IPS-18a (cell line): Measurements from ENCODE around the gene SYNPO2.
"Not testable (repeated sequence)": the region's sequence is repeated elsewhere in the genome, so short reads cannot be mapped to it uniquely, and the experiment has no call there.

Experiments used
- H3K27ac ChIP-seq: one replicate; pipeline ENCODE4 v1.5.1; 2013; ENCODE audit warnings: low read length
- H3K27me3 ChIP-seq: one replicate; pipeline ENCODE4 v1.6.1; 2013; ENCODE audit warnings: mild to moderate bottlenecking, low read length; ENCODE audit not compliant: control insufficient read depth, insufficient read depth
- H3K36me3 ChIP-seq: one replicate; pipeline ENCODE4 v1.6.1; 2013; ENCODE audit warnings: low read depth, low read length; ENCODE audit not compliant: control insufficient read depth
- H3K4me1 ChIP-seq: one replicate; pipeline ENCODE4 v1.6.1; 2013; ENCODE audit warnings: low read depth, low read length; ENCODE audit not compliant: control insufficient read depth
- H3K4me3 ChIP-seq: one replicate; pipeline ENCODE4 v1.5.1; 2013; ENCODE audit warnings: low read length
- H3K9ac ChIP-seq: one replicate; pipeline ENCODE4 v1.6.1; 2013; ENCODE audit warnings: mild to moderate bottlenecking, low read length, moderate library complexity
- H3K9me3 ChIP-seq: one replicate; pipeline ENCODE4 v1.6.1; 2013; ENCODE audit warnings: low read depth, low read length; ENCODE audit not compliant: control insufficient read depth

Gene SYNPO2

DNA sequence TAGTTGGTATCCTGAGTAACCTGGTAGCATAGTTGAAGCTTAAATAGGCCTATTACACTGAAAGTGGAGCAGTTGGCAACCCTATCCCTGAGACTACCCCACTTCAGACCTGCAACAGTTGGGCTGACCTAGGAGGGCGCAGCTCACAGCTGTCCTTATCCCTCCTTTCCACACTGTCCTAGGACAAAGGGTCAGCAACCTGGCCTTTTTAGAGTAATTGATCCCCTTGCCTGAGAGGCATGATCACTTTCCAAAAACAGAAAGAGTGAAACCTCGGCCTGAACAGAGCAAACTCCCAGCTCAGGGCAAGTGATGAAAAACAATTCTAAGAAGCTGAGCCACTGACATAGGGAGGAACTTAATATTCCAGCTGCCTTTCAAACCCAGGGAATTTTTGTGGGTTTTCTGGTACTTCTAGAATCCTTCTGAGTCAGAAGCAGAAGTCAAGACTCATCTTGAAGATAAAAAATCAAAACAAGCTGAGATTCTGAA is 152.1 kb downstream of the SYNPO2 start:
- Histone ChIP-seq H3K9me3 (no peaks in the 10 kb centered on the region), H3K36me3 (no peaks in the 10 kb centered on the region), H3K9ac (no peak overlapping the region), H3K27ac (no peak overlapping the region), H3K4me3 (no peak overlapping the region), H3K27me3 (peaks cover 7% of the 10 kb centered on the region), H3K4me1 (peaks cover 32% of the 10 kb centered on the region)

DNA sequence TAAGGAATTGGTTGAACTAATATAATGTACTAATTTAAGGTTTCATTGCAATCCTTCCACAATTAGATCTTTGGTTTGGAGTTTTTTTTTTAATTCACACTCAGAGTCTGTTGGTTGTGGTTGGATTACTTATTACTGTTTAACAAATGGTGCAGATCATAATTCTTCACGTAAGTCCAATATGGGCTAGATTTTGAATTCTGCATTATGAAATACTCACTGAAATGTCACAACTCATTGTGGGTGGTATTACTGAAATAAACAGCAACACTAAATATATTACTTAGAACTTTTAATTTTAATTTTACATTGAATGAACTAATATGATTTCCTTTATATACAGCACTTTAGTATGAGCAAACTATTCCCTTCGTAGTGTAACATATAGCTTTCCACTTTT is 152.7 kb downstream of the SYNPO2 start:
- no peaks in the 10 kb centered on the region for H3K9me3 ChIP-seq
- no peaks in the 10 kb centered on the region for H3K36me3 ChIP-seq
- H3K27me3 ChIP-seq: peaks cover 7% of the 10 kb centered on the region
- H3K4me3 ChIP-seq: no peak overlapping the region
- H3K4me1 ChIP-seq: peaks cover 32% of the 10 kb centered on the region
- no peak overlapping the region for H3K27ac ChIP-seq
- H3K9ac ChIP-seq: no peak overlapping the region

DNA sequence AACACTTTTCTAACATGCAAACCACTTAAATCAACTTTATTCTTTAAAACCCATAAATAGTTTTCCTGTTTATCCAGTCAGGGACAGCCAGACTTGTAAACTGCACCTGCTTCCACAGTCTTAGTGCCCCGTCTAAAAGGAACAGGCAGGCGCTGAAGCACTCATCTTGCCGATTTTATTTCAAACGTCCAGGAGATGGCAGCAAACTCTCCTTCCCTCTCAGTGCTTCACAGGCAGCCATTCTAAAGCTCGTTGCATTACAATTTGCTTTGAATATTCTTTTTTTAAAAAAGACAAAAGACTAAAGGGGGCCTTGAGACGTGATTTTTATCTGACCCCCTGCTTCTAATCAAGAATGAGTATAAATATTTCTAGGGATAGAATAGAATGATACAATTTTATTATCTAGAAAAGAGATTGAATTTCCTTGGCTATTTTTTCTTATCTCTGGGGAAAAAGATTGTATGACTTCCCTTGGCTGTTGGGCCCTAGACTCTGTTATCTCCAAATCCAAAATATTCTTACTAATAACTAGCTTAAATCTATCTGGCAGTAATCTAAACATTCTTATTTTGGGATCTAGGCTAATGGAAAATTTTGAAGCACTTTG is 153.4 kb downstream of the SYNPO2 start:
- no peaks in the 10 kb centered on the region for H3K36me3 ChIP-seq
- no peak overlapping the region for H3K4me3 ChIP-seq
- no peaks in the 10 kb centered on the region for H3K9me3 ChIP-seq
- peaks cover 32% of the 10 kb centered on the region for H3K4me1 ChIP-seq
- H3K9ac ChIP-seq: no peak overlapping the region
- no peak overlapping the region for H3K27ac ChIP-seq
- peaks cover 7% of the 10 kb centered on the region for H3K27me3 ChIP-seq

DNA sequence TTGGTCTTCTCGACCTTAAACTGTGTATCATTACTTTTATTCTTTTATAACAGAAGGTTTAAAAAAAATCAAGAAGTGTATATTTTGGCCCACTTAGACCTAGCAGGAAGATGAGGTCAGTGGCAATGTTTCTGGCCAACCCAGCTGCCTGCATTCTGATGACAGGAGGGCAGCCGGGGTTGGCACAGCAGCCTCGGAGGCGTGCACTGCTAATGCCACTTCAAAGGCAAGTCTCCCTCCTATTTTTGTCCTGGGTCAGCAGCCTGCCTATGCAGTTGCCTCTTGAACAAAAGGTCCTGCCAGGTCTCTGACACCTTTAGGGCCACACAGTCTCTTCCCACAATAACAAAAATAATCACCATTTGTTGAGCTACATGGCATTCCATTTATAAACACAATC is 157.6 kb downstream of the SYNPO2 start:
- H3K36me3 ChIP-seq: no peaks in the 10 kb centered on the region
- H3K27me3 ChIP-seq: peaks cover 7% of the 10 kb centered on the region
- no peak overlapping the region for H3K9ac ChIP-seq
- H3K4me3 ChIP-seq: no peak overlapping the region
- peaks cover 11% of the 10 kb centered on the region for H3K4me1 ChIP-seq
- H3K27ac ChIP-seq: no peak overlapping the region
- no peaks in the 10 kb centered on the region for H3K9me3 ChIP-seq

DNA sequence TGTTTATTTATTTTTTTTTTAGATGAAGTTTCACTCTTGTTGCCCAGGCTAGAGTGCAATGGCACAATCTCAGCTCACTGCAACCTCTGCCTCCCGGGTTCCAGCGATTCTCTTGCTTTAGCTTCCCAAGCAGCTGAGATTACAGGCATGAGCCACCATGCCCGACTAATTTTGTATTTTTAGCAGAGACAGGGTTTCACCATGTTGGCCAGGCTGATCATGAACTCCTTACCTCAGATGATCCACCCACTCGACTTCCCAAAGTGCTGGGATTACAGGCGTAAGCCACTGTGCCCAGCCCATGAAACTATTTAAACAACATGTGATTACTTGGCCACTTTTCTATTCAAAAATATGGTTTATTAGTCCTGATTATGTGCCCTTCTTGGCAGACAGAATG is 158.4 kb downstream of the SYNPO2 start:
- H3K9me3 ChIP-seq, H3K4me3 ChIP-seq, H3K36me3 ChIP-seq, H3K4me1 ChIP-seq, H3K27me3 ChIP-seq, H3K9ac ChIP-seq, H3K27ac ChIP-seq: not testable (repeated sequence)

DNA sequence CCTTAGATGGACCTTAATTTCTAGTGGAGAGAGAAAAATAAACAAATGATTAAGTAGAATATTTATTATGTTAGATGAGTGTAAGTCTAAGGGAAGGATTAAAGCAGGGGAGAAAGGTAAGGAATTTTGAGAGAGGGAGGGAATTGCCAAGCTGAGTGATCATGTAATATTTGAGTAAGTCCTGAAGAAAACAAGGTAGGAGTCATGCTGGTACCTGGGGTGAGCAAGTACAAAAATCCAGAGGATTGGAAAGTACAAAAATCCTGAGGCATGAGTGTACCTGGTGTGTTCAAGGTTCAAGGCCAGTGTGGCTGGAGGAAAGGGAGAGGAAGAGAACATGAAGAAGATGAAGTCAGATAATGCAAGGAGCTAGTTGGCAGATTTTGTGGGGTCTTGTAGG is 159.8 kb downstream of the SYNPO2 start:
- no peaks in the 10 kb centered on the region for H3K4me1 ChIP-seq
- no peaks in the 10 kb centered on the region for H3K27me3 ChIP-seq
- no peaks in the 10 kb centered on the region for H3K36me3 ChIP-seq
- no peaks in the 10 kb centered on the region for H3K9me3 ChIP-seq
- no peak overlapping the region for H3K27ac ChIP-seq
- no peak overlapping the region for H3K9ac ChIP-seq
- H3K4me3 ChIP-seq: no peak overlapping the region

DNA sequence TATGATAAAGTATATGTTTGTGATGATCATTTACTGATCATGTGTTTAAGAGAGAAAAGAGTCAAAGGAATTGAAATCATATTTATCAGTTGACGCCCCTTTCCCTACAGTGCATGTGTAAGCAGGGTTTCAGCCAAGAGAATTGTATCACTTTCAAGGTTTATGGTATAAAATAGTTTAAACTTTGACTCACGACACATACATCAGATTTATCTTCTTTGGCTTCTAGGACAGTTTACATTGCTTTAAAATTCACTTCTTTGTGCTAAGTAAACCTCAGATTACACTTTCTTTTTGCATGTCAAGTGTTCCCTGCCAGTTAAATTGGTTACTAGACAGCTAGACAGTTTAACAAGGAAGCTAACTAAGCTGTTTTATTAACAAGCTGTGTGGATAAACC is 160.7 kb downstream of the SYNPO2 start:
- Histone ChIP-seq H3K4me3 (no peak overlapping the region), H3K36me3 (no peaks in the 10 kb centered on the region), H3K4me1 (no peaks in the 10 kb centered on the region), H3K27ac (no peak overlapping the region), H3K27me3 (no peaks in the 10 kb centered on the region), H3K9ac (no peak overlapping the region), H3K9me3 (no peaks in the 10 kb centered on the region)

DNA sequence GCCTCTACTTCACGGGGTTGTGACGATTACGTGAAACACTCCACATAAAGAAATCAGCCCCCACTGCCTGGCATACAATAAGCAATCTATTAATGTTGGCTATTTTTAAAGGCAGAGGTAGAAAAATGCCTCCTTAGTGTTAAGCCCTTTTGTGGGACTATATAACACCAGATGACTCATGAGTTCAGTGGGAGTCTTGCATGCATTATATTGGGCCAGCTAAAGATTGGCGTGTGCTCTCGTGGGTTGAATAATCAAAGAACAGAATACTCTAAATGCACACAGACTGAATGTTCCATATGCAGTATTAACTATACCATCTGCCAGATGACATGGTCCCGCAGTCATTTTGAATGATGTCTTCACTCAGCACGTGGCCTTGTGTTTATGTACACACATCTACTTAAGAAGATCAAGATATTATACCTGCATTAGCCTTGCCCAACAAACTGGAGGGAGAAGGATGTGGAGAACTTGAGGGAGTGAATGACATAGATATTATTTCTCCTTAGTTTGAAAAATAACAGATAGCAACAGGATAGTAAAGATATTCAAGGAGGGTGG is 162.0 kb downstream of the SYNPO2 start:
- no peaks in the 10 kb centered on the region for H3K27me3 ChIP-seq
- H3K4me3 ChIP-seq: no peak overlapping the region
- no peak overlapping the region for H3K9ac ChIP-seq
- no peaks in the 10 kb centered on the region for H3K9me3 ChIP-seq
- H3K27ac ChIP-seq: no peak overlapping the region
- no peaks in the 10 kb centered on the region for H3K36me3 ChIP-seq
- no peaks in the 10 kb centered on the region for H3K4me1 ChIP-seq

DNA sequence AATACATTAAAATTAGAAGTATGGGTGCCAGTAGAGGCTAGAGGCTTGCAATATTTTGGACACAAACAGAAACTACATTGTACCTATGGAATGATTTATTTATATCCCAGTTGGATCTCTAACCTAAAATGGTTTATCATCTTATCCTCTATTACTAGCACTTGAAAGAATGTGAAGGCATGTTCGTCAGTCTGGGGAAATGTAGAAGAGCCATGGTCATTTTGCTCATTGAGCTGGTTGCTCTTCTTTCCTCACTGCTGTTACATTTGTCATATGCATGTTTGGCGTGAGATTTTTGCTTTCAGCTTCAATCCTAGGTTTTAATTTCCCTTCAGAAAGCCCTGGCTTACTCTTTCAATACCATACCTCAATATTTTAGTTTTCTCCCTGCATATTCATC is 164.6 kb downstream of the SYNPO2 start:
- H3K27ac ChIP-seq: no peak overlapping the region
- no peak overlapping the region for H3K9ac ChIP-seq

DNA sequence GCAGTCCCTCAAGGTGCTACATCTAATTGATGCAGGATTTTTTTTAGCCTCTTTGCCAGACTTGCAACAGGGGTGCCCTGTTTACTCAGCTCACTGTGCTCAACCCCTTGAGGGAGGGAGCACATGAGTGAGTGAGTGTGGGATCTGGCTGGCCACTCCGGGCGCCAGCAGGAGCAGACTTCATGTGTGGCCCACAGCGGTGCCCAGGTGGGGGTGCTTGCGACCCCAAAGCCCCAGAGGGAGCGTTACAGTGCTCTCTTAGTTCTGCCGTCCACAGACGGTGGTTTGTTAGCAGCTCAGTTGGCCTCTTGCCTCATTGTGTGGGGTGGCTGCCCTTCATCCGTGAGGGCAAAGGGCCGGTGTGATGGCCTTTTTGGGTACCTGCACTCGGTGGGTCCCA is 165.3 kb downstream of the SYNPO2 start:
- Histone ChIP-seq H3K27ac (no peak overlapping the region), H3K36me3 (no peaks in the 10 kb centered on the region), H3K9me3 (no peaks in the 10 kb centered on the region), H3K9ac (no peak overlapping the region), H3K4me1 (no peaks in the 10 kb centered on the region), H3K27me3 (no peaks in the 10 kb centered on the region), H3K4me3 (no peak overlapping the region)

More for the DNA sequence above, 164.6 kb downstream of the SYNPO2 start:
- H3K4me3 ChIP-seq: no peak overlapping the region
- H3K36me3 ChIP-seq: no peaks in the 10 kb centered on the region
- H3K27me3 ChIP-seq: no peaks in the 10 kb centered on the region
- no peaks in the 10 kb centered on the region for H3K9me3 ChIP-seq
- H3K4me1 ChIP-seq: no peaks in the 10 kb centered on the region

DNA sequence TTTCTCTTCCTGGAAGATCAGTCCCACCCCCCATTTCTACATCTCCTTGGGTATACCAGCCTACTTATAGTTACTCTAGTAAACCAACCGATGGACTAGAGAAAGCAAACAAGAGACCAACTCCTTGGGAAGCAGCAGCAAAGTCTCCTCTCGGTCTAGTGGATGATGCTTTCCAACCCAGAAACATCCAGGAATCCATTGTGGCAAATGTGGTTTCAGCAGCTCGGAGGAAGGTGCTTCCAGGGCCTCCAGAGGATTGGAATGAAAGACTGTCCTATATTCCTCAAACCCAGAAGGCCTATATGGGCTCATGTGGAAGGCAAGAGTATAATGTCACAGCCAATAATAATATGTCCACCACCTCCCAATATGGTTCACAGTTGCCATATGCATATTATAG is 168.8 kb downstream of the SYNPO2 start:
- no peaks in the 10 kb centered on the region for H3K4me1 ChIP-seq
- H3K27me3 ChIP-seq: no peaks in the 10 kb centered on the region
- no peak overlapping the region for H3K27ac ChIP-seq
- no peaks in the 10 kb centered on the region for H3K36me3 ChIP-seq
- no peak overlapping the region for H3K9ac ChIP-seq
- no peak overlapping the region for H3K4me3 ChIP-seq
- H3K9me3 ChIP-seq: no peaks in the 10 kb centered on the region

DNA sequence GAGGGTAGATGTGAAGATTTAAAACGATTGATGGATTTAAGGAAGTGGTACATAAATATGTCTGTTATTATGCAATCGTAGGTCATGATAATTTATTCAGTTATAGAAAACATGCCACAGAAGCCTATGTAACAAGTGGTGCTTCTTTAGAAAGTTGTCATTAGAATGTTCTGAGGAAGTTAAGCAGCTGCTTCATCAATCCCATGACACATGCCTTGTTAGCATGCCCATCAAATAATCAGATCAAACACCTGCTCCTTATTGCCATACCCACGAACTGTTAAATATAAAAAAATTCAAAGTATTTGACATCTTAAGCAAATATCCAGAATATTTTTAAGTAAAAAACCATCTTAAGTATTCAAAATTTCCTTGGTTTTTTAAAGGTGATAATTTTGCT is 170.6 kb downstream of the SYNPO2 start:
- Histone ChIP-seq H3K9ac (no peak overlapping the region), H3K27ac (no peak overlapping the region), H3K9me3 (no peaks in the 10 kb centered on the region)

More for the DNA sequence above, 170.6 kb downstream of the SYNPO2 start:
- no peaks in the 10 kb centered on the region for H3K36me3 ChIP-seq
- H3K27me3 ChIP-seq: no peaks in the 10 kb centered on the region
- H3K4me3 ChIP-seq: no peak overlapping the region
- no peaks in the 10 kb centered on the region for H3K4me1 ChIP-seq
